DMS79 (cell line): Measurements from ENCODE around the gene ERC2.

Experiments used
- DNase-seq: peaks from one replicate; lab custom pipeline; 2025; lab: John Stamatoyannopoulos, UW

The ERC2 gene

DNA sequence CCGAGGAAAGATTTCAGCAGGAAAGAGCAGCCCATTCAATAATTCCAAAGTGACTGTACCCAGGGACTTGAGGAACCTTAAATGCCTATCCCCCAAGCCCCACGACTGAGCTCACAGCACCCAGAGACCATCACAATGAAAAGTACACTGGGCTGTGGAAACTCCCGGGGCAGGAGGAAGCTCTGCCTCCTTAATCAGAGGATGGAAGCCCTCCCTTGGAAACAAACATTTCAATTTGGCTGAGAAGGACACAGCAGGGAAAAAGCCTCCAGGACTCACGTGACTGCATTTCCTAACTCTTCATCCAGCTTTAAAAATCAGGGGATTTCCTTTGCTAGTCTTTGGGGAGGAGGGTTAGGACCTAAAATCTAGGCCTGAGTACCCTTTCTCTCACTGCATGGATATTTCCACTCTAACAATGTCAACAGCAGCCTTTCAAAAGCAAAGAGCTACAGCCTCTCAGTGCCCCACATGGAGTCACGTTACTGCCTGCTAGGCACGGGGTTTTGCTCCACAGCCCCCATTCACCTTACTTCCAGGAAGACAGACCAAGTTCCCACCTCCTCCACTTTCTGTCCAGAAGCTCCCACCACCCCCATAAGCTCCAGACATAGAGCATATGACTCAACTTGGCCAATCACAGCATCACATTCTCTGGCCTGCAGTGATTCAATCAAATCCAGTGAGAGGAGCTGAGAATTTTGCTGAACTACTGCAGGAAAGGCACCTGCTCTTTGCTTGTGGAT is 912.2 kb downstream of the ERC2 start:
- DNase-seq, result no peak

GRCh38 chr3:55554634-55555425 is 913.4 kb downstream of the ERC2 start:
- DNase-seq, result no peak

DNA sequence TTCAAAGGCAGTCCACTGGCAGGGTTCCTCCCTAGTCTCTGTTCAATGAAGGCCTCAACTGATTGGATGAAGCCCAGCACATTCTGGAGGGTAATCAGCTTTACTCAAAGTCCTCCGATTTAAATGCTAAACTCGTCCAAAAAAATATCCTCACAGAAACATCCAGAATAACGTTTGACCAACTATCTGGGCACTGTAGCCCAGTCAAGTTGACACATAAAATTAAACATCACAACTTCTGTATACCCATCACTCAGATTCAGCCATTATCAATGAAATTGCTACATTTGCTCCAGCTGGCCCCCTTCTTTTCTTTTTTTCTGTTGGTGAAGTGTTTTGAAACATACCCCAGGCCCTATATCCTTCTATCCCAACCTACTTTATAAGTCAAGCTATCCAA is 916.6 kb downstream of the ERC2 start:
- no peak for DNase-seq

GRCh38 chr3:55549177-55549576 is 919.1 kb downstream of the ERC2 start:
- no peak for DNase-seq

- DNase-seq, result no peak
Observed at GRCh38 chr3:55546866-55547669, 921.2 kb downstream of the ERC2 start.

GRCh38 chr3:55545995-55546394 is 922.3 kb downstream of the ERC2 start:
- DNase-seq, result no peak

GRCh38 chr3:55544219-55544618 is 924.0 kb downstream of the ERC2 start:
- no peak for DNase-seq

- no peak for DNase-seq
Observed at GRCh38 chr3:55543181-55543614, 925.1 kb downstream of the ERC2 start.

GRCh38 chr3:55541456-55541855 is 926.8 kb downstream of the ERC2 start:
- no peak for DNase-seq

DNA sequence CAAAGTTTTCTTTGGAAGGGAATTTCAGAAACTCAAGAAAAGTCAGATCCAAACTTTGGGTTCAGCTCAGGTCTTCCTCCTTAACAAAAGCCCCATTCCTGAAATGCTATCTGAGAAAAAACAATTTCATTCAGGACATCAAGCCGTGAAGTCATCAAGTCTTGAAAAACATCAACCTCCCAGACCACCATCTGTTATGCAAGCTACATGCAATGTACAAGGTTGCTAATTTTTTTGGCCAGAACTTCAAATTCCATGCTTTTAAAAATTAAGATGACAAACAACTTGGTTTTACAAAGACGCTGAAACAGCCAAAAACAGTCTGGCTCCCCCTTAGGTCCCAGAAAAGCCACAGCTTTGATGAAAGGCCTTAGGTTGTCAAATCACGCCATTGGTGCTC is 927.3 kb downstream of the ERC2 start:
- DNase-seq, result no peak

GRCh38 chr3:55540579-55540978 is 927.7 kb downstream of the ERC2 start:
- DNase-seq, result no peak

DNA sequence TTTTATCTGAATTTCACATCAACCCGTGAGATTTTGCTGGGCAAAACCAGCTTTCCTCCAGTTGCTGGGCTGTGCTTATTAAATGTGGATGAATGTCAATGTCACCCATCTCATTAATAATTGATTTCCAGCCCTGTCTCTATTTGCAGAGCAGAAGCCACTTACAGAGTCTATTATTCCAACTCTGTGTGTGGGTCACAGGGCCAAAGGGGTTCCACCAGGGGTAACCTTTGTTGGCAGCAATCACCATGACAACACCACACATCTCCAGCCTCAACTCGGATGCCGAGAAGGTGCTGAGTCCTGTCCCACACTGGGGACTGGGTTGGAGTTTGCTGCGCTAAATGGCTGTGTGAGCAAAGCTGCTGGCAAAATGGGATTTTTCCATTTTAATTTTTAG is 930.1 kb downstream of the ERC2 start:
- DNase-seq, result no peak

DNA sequence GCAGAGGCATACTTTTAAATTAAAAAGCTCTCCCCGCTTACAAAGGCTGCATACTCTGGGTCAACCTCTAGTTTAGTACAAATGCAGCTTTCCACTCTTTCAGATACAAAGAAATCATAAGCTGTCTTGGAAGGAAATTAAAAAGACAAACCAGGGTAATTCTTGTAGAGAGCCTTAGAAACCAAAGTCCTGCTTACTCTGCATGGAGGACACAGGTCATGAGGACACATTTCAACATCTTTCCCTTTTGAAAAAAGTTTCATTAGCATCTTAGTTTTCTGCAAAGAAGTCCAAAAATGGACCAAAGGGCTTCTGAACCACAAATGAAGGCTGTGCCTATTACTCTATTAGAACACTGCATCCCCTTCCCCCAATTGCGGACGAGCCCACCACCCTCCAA is 930.7 kb downstream of the ERC2 start:
- no peak for DNase-seq

DNA sequence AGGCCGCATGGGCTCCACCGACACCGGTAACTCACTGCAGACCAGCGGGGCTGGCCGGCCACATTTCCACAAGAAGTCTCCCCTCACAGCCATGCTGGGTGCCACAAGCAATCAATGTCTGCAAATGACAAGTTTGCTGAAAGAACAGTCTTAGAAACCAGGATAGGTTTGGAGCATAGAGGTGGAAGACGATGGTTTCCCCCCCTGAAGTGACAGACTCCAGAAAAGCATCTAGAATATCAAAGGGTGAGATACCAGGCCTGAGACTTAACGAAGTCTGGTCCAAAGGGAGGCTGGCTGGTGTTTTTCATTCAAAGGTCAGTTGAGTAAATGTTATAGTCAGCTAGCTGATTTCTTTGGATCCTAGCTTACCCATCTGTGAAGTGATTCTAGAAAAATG is 931.1 kb downstream of the ERC2 start:
- DNase-seq, result no peak

DNA sequence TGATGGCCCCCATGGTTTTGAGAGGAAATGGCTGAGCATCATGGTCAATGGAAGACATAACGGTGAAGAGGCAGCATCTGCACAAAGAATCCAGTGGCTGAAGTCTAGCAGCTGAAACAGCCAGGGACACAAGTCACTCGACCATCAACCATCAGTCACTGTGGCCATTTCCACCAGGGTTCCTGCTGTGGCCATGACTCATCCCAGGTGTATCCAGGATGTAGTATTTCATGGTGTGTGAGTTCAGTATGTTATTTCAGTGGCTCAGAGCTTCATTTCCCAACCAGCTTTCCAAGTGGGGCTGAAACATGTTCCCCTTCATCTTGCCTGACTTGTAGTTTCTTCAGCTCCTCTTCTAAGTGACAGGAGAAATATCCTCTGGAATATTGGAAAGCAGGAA is 933.4 kb downstream of the ERC2 start:
- no peak for DNase-seq

GRCh38 chr3:55532806-55533205 is 935.5 kb downstream of the ERC2 start:
- DNase-seq, result no peak

- DNase-seq, result no peak
Observed at GRCh38 chr3:55531321-55531720, 936.9 kb downstream of the ERC2 start.

- DNase-seq, result no peak
Observed at GRCh38 chr3:55527361-55527760, 940.9 kb downstream of the ERC2 start.

- DNase-seq, result no peak
Observed at GRCh38 chr3:55526332-55527030, 941.8 kb downstream of the ERC2 start.

DNA sequence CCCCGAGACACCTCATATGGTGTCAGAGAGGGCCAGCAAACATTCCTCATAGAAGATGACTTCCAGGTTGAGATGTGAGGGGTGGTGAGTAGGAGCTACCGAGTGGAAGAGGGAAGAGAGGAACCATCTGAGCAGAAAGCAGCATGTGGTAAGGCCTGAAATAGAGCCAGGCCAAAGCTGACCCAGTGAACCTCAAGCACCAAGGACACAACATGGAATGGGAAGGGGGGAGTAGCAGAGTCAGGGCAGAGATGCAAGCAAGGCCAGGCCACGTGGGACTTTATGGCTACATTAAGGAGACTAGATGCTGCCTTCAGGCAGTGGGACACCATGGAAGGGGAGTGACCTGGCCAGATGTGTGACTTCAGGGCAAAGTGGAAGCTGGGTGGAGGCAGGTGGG is 942.8 kb downstream of the ERC2 start:
- DNase-seq, result no peak

DNA sequence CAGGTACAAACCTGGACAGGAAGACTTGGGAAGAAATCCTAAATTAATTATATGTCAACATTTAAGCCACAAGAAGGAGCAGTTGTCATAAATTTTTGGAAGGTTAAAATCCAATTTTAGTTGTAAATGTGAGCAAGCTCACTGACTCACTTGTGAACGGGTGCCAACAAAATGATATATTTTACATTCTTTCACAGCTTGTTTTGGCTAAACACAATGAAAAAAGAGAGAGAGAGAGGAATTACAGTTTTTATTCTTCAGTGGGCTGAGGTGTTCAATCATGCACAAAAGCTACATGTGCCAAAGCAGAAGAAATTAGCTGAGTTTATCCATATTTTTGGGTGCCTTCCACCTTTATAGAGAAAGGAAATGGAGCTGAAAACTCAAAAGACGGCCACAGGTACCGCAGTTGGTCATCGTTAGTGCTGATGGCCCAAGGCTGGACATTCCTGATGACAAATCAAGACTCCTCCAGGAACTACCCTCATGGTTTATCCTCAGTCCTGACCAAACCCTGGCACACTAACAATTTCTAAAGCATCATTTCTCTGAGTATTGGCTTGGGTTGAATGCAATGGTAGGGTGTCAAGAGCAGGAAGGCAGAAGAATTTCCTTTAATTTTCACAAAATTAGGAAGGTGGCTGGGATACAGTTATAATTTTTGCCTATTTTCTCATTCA is 943.6 kb downstream of the ERC2 start:
- DNase-seq, result no peak

DNA sequence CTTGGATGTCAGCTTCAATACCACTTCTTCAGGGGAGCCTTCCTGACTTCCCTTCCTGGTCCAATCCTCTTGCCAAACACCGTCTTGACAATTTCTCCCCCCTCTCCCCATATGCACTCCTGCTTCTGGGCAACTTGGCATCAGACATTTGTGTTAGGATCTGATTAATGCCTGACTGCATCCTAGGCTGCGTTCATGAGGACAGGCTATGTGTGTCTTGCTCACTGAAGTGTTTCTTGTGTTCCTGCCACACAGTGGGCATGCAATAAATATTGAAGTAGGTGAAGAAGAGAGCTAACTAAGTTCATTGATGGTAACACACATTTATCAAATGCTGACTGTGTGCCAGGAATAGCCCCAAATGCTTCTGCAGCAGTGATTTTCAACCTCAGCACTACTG is 944.8 kb downstream of the ERC2 start:
- DNase-seq, result no peak
